Measurements from ENCODE around the gene DOK6. TPM values are rescaled to one million over a fixed set of nuclear protein-coding genes. Genes with fewer than 3 reads are reported as not detected.

Gene DOK6
- total RNA-seq, 2 donors from 2014 or later: 0.59 to 0.61 TPM

DNA sequence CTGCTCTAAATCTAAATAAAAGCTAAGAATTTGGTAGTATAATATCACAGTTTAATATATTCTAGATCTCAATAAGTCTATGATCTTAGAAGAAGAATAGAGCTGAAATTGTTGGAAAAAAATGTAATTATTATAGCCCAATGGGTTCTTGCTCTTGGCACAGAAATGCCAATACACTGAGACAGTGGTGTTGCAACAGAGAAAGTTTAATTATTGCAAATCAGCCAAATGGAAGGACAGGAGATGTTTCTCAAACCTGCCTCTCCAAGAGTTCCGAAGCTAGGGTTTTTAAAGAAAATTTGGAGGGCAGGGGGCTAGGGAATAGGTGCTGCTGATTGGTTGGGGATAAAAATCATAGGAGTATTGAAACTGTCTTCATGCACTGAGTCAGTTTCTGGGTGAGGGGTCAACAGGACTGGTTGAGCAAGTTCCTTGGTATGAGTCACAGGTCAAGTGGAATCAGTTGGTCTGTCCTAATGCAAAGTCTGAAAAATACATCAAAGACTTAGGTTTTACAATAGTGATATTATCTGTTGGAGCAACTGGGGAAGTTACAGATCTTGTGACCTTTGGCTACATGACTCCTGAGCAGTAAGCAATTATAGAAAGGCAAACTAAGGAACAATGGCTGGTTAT, 318.3 kb downstream of the DOK6 start:
- TF ChIP-seq, protein P1, sequence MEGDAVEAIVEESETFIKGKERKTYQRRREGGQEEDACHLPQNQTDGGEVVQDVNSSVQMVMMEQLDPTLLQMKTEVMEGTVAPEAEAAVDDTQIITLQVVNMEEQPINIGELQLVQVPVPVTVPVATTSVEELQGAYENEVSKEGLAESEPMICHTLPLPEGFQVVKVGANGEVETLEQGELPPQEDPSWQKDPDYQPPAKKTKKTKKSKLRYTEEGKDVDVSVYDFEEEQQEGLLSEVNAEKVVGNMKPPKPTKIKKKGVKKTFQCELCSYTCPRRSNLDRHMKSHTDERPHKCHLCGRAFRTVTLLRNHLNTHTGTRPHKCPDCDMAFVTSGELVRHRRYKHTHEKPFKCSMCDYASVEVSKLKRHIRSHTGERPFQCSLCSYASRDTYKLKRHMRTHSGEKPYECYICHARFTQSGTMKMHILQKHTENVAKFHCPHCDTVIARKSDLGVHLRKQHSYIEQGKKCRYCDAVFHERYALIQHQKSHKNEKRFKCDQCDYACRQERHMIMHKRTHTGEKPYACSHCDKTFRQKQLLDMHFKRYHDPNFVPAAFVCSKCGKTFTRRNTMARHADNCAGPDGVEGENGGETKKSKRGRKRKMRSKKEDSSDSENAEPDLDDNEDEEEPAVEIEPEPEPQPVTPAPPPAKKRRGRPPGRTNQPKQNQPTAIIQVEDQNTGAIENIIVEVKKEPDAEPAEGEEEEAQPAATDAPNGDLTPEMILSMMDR (IDR thresholded peaks at IDR 0.05): no peak
- Histone ChIP-seq H3K9ac (ENCODE audit: low read depth in 2 of 2, low read length in 2 of 2) (no peak overlapping the region), H3K36me3 (no peaks in the 10 kb centered on the region), H3K4me1 (no peaks in the 10 kb centered on the region), H3K4me3 (no peak overlapping the region), H3K27me3 (no peaks in the 10 kb centered on the region), H3K9me3 (no peaks in the 10 kb centered on the region), H3K27ac (no peak overlapping the region)
- no peak for DNase-seq
- intact Hi-C loops (cut with DNase I): no loop called here

DNA sequence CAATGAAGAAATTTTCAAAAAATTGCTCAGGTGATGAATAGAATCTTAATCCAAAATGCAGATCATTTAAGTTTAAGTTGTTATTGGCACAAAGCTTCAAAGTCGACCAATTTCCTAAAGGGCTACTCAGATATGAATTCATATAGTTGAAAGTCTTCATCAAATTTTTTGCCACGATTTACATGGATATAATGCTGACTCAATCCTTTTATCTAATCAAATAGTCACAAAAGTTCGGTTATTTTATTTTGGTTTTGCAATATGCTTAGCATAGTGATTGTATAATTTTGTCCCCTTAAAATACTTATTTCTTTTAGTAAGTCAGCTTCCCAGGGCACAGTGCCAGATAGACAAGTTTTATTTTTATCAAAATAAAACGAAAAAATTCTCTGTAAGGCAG, 319.7 kb downstream of the DOK6 start:
- intact Hi-C loops (cut with DNase I): no loop called here

DNA sequence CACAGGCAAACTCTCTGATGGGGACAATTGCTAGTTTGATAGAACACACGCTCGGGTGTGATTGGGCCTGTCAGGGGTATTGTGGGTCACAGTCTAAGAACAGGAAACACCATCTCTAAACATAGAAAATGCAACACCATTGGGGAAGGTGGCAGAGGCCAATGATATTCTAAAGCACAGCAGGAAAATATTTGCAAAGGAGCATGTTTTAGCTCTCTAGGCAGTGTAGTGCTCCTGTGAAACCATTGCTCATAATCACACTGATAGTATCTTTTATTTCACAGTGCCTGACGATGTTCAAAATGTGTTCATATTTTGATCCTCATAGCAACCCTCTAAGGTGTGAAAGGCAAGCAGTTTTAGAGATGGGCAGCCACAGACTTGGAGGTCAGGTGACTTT, 322.7 kb downstream of the DOK6 start:
- Histone ChIP-seq H3K27ac (no peak overlapping the region), H3K27me3 (no peaks in the 10 kb centered on the region), H3K4me3 (no peak overlapping the region), H3K9me3 (no peaks in the 10 kb centered on the region), H3K36me3 (no peaks in the 10 kb centered on the region), H3K9ac (ENCODE audit: low read depth in 2 of 2, low read length in 2 of 2) (no peak overlapping the region), H3K4me1 (no peaks in the 10 kb centered on the region)
- TF ChIP-seq, protein P1 (IDR thresholded peaks at IDR 0.05): no peak
- no peak for DNase-seq
- intact Hi-C loops (cut with DNase I): no loop called here

More for the DNA sequence above, 319.7 kb downstream of the DOK6 start:
- no peak for DNase-seq
- no peak overlapping the region for H3K4me3 ChIP-seq
- H3K27ac ChIP-seq: no peak overlapping the region
- TF ChIP-seq, protein P1 (IDR thresholded peaks at IDR 0.05): no peak
- no peaks in the 10 kb centered on the region for H3K4me1 ChIP-seq
- H3K27me3 ChIP-seq: no peaks in the 10 kb centered on the region
- no peak overlapping the region for H3K9ac ChIP-seq (ENCODE audit: low read depth in 2 of 2, low read length in 2 of 2)
- H3K36me3 ChIP-seq: no peaks in the 10 kb centered on the region
- H3K9me3 ChIP-seq: no peaks in the 10 kb centered on the region

DNA sequence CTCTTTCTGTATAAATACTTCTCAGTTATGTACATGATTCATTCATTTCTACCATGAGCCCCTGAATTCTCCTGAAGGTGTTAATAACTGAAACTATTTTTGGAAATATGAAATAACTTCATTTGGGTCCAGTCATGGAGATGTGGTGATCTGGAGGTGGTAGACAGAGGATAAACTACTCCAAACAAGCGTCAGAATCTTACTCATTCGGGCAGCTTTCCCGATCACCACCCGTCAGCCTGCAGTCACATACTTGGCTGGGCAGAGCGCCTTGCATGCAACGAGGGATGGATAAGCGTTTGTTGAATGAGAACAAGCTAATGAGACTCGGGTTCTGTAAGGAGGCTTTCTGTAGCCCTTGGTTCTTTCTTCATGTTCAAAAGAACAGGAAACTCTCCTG, 324.3 kb downstream of the DOK6 start:
- no peaks in the 10 kb centered on the region for H3K9me3 ChIP-seq
- no peak overlapping the region for H3K27ac ChIP-seq
- TF ChIP-seq, protein P1 (IDR thresholded peaks at IDR 0.05): no peak
- DNase-seq: no peak
- no peaks in the 10 kb centered on the region for H3K27me3 ChIP-seq
- intact Hi-C loops (cut with DNase I): no loop called here
- H3K9ac ChIP-seq (ENCODE audit: low read depth in 2 of 2, low read length in 2 of 2): no peak overlapping the region
- no peak overlapping the region for H3K4me3 ChIP-seq
- no peaks in the 10 kb centered on the region for H3K4me1 ChIP-seq
- no peaks in the 10 kb centered on the region for H3K36me3 ChIP-seq

DNA sequence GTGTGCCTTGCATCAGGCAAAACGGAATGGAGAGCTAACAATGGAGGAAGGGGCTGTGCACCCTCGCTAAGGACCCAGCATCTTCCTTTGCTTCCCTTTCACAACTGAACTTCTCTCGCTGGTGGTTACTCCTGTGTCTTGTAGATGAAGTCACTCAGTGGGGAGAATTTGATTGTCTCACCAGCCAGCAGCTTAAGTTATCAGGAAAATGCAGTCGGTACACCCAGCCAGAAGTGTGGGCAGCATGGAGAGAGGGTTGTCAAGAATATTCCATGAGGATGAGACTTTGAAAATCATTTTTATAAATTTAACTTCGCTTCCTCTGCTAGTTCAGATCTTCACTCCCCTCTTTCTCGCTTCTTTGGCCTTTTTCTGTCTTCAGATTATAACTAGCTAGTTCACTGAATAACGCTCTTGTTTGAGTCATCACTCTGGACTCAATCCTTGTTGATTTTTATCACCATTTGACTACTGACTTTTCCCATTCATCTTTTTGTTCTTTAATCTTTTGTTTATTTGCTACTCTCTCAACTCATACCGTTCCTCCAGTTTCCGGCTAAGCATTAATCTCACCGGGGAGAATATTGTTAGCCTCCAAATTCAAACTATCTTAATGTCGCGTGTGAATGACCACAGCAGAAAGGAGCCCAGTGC, 325.3 kb downstream of the DOK6 start:
- no peak for DNase-seq
- no peak overlapping the region for H3K27ac ChIP-seq
- H3K36me3 ChIP-seq: no peaks in the 10 kb centered on the region
- TF ChIP-seq, protein P1 (IDR thresholded peaks at IDR 0.05): no peak
- no peaks in the 10 kb centered on the region for H3K9me3 ChIP-seq
- no peak overlapping the region for H3K9ac ChIP-seq (ENCODE audit: low read depth in 2 of 2, low read length in 2 of 2)
- intact Hi-C loops (cut with DNase I): no loop called here
- H3K4me3 ChIP-seq: no peak overlapping the region
- no peaks in the 10 kb centered on the region for H3K4me1 ChIP-seq
- no peaks in the 10 kb centered on the region for H3K27me3 ChIP-seq

Measured in colonic mucosa (tissue), 4 donors.